DOHH2 (cell line): ENCODE results near the gene FNDC11.

Experiments used
- H3F3A ChIP-seq: fragments of 200-600 bp; sonication (generic), shearing (Covaris generic); 2 replicates; pipeline ENCODE4 v1.6.0; 2016; ENCODE audit warnings: antibody characterized with exemption, mild to moderate bottlenecking; ENCODE audit not compliant: control insufficient read depth, insufficient read depth
- H3K27ac ChIP-seq: fragments of 200-600 bp; sonication (generic); 2 replicates; pipeline ENCODE4 v1.5.1; 2014; ENCODE audit warnings: low read depth, mild to moderate bottlenecking, low read length, moderate library complexity
- H3K27me3 ChIP-seq: fragments of 200-600 bp; sonication (generic); 2 replicates; pipeline ENCODE4 v1.6.1; 2014; ENCODE audit warnings: mild to moderate bottlenecking, low read length, mixed read lengths; ENCODE audit not compliant: control insufficient read depth
- H3K36me3 ChIP-seq: fragments of 200-600 bp; sonication (generic); 2 replicates; pipeline ENCODE4 v1.6.1; 2014; ENCODE audit warnings: mild to moderate bottlenecking, low read length, moderate library complexity, mixed read lengths; ENCODE audit not compliant: control insufficient read depth
- H3K4me1 ChIP-seq: fragments of 200-600 bp; sonication (generic); 2 replicates; pipeline ENCODE4 v1.6.1; 2014; ENCODE audit warnings: mild to moderate bottlenecking, low read length, mixed read lengths; ENCODE audit not compliant: control insufficient read depth
- H3K4me2 ChIP-seq: fragments of 200-600 bp; sonication (generic); 2 replicates; pipeline ENCODE4 v1.6.0; 2014; ENCODE audit warnings: mild to moderate bottlenecking, low read length, moderate library complexity
- H3K4me3 ChIP-seq: fragments of 200-600 bp; sonication (generic); 2 replicates; pipeline ENCODE4 v1.5.1; 2014; ENCODE audit warnings: mild to moderate bottlenecking, low read length, mixed read lengths
- H3K79me2 ChIP-seq: fragments of 200-600 bp; sonication (generic); 2 replicates; pipeline ENCODE4 v1.6.1; 2014; ENCODE audit warnings: mild to moderate bottlenecking, low read length, mixed read lengths; ENCODE audit not compliant: control insufficient read depth
- H3K9me2 ChIP-seq: fragments of 200-600 bp; sonication (generic); replicated peaks from 2 replicates; pipeline ENCODE4 v1.6.1; 2014; ENCODE audit warnings: mild to moderate bottlenecking, low read length, mixed read lengths; ENCODE audit not compliant: control insufficient read depth
- H3K9me3 ChIP-seq: fragments of 200-600 bp; sonication (generic); 2 replicates; pipeline ENCODE4 v1.6.1; 2014; ENCODE audit warnings: antibody characterized with exemption, low read length, mixed read lengths; ENCODE audit not compliant: control insufficient read depth, insufficient read depth
- H4K20me1 ChIP-seq: fragments of 200-600 bp; sonication (generic); 2 replicates; pipeline ENCODE4 v1.6.0; 2014; ENCODE audit warnings: low read depth, mild to moderate bottlenecking, antibody characterized with exemption, low read length, moderate library complexity; ENCODE audit not compliant: control insufficient read depth, insufficient read depth
- EZH2phosphoT487 ChIP-seq: fragments of 200-600 bp; sonication (generic); IDR thresholded peaks from 2 replicates; pipeline ENCODE4 v1.6.1; 2017; ENCODE audit warnings: borderline replicate concordance, mild to moderate bottlenecking, antibody characterized with exemption, low read length, moderate library complexity, mixed read lengths
- TF ChIP-seq, protein P1 (sequence below): fragments of 200-600 bp; sonication (generic); IDR thresholded peaks from one replicate; pipeline ENCODE4 v1.5.1; 2014; ENCODE audit warnings: antibody characterized with exemption, mild to moderate bottlenecking, low read depth, low read length; ENCODE audit not compliant: poor library complexity, severe bottlenecking

The FNDC11 gene

DNA sequence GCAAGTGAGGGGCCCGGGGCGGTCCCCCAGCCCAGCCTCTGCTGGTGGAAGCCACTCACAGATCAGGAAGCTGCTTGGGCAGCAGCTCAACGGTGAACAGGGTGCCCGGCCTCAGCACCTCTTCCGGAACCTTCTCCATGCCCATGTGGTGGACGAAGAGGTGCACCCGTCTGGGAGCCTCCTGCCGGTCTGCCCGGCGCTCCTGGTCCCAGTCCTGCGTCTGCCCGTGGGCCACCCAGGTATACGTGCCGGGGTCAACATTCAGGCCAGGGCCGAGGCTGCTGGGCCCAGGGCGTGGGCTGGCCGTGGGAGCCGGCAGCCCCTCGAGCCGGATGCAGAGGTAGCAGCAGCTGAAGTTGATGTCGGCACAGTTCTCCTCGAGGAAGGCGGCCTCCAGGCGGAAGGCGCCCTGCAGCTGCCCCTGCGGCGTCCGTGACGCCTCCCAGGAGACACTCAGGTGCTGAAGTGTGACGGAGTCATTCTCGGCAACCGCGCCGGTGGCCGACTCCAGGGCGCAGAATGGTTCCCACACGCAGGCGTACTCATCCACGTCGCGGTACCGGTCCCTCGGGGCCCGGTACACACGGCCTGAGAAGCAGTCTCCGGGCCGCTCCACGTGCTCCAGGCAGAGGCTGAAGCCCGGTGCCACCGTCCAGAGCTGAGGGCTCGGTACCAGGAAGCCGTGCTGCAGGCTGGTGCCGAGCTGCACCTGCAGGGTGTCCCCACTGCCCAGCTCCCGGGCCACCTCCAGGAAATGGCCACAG is 8.7 kb downstream of the FNDC11 start:
- H3K9me2 ChIP-seq, result no peaks in the 10 kb centered on the region
- no peak overlapping the region for H3K27ac ChIP-seq
- H3K36me3 ChIP-seq, result no peaks in the 10 kb centered on the region
- peak overlapping the region; percentile 41 for H3K4me2 ChIP-seq
- no peaks in the 10 kb centered on the region for H3F3A ChIP-seq
- peaks cover 6% of the 10 kb centered on the region for H3K27me3 ChIP-seq
- no peaks in the 10 kb centered on the region for H3K79me2 ChIP-seq
- H3K4me3 ChIP-seq, result no peak overlapping the region
- peaks cover 14% of the 10 kb centered on the region for H3K4me1 ChIP-seq
- H3K9me3 ChIP-seq, result no peaks in the 10 kb centered on the region
- TF ChIP-seq, protein P1, sequence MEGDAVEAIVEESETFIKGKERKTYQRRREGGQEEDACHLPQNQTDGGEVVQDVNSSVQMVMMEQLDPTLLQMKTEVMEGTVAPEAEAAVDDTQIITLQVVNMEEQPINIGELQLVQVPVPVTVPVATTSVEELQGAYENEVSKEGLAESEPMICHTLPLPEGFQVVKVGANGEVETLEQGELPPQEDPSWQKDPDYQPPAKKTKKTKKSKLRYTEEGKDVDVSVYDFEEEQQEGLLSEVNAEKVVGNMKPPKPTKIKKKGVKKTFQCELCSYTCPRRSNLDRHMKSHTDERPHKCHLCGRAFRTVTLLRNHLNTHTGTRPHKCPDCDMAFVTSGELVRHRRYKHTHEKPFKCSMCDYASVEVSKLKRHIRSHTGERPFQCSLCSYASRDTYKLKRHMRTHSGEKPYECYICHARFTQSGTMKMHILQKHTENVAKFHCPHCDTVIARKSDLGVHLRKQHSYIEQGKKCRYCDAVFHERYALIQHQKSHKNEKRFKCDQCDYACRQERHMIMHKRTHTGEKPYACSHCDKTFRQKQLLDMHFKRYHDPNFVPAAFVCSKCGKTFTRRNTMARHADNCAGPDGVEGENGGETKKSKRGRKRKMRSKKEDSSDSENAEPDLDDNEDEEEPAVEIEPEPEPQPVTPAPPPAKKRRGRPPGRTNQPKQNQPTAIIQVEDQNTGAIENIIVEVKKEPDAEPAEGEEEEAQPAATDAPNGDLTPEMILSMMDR, result no peak
- no peak for TF ChIP-seq EZH2phosphoT487
- no peaks in the 10 kb centered on the region for H4K20me1 ChIP-seq

DNA sequence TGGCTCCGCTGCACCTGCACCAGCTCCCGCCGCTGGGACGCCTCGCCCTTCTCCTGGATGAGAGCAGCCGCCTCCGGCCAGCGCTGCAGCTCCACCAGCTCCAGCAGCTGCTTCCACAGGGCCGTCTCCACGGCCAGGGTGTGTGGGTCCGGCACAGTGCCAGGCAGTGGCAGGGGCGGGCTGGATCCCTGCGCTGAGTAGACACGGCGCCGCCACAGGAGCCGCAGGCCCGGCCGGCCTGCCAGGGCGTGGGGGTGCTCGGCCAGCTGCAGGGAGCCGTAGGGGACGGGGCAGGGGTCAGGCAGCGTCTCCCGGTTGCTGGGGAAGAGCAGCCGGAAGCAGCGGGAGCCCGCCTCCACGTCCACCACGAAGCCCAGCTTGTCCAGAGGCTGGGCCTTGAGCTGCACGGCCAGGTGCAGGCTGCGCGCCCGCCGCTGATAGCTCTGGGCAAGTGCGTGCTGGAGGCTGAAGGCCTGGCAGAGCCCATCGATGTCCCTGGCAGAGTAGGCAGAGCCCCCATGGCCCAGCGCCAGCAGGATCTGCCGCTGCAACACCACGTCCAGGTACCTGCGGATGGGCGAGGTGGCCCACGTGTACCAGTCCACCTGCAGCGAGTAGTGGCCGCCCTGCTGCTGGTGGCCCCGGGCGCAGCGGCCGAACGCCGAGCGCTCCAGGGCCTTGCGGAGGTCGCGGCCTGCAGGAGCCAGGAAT is 9.4 kb downstream of the FNDC11 start:
- no peaks in the 10 kb centered on the region for H3F3A ChIP-seq
- peaks cover 13% of the 10 kb centered on the region for H3K27me3 ChIP-seq
- no peaks in the 10 kb centered on the region for H3K9me2 ChIP-seq
- TF ChIP-seq, protein P1, result no peak
- H3K4me2 ChIP-seq, result peak overlapping the region; percentile 41
- H4K20me1 ChIP-seq, result peaks cover 3% of the 10 kb centered on the region; the same call in 1 of the 2 replicates
- no peak overlapping the region for H3K4me3 ChIP-seq
- H3K4me1 ChIP-seq, result peaks cover 21% of the 10 kb centered on the region
- no peaks in the 10 kb centered on the region for H3K9me3 ChIP-seq
- H3K36me3 ChIP-seq, result no peaks in the 10 kb centered on the region
- no peaks in the 10 kb centered on the region for H3K79me2 ChIP-seq
- H3K27ac ChIP-seq, result no peak overlapping the region

DNA sequence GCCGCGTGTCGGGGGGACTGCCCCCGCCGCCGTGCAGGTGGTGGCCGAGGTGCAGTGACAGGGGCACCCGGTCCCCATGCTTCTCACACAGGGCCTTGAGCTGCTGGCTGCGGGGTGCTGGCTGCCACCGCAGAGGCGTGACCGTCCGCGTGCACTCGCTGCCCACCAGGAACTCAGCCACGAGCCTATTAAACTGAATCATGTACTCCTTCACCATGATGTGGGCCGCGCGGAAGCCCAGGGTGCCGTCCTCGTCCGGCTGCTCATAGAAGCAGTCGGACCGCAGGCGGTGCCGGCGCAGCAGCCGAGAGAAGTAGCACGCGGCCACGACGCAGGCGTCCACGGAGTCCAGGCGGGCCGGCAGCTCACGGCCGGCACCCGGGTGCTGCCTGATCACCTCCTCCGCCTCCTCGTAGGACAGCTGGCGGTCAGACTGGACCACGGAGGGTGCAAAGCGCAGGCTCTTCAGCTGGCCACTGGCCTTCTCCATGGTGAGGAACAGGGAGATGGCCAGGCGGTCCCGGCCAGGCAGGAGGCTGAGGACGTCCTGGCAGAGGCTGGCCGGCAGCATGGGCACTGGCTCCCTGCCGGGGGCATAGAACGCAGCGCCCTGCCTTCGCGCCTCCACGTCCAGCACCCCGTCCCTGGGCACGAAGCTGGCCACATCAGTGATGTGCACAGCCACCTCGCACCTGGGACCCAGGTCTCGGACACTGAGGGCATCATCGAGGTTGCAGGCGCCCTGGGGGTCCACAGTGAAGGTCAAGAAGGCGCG is 10.3 kb downstream of the FNDC11 start:
- Histone ChIP-seq H4K20me1 (peaks cover 3% of the 10 kb centered on the region; the same call in 1 of the 2 replicates), H3K9me2 (no peaks in the 10 kb centered on the region), H3K79me2 (no peaks in the 10 kb centered on the region), H3K4me2 (no peak overlapping the region), H3K4me3 (no peak overlapping the region), H3F3A (no peaks in the 10 kb centered on the region), H3K27ac (no peak overlapping the region), H3K27me3 (peaks cover 22% of the 10 kb centered on the region), H3K9me3 (no peaks in the 10 kb centered on the region), H3K4me1 (peaks cover 24% of the 10 kb centered on the region), H3K36me3 (no peaks in the 10 kb centered on the region)
- no peak for TF ChIP-seq EZH2phosphoT487
- TF ChIP-seq, protein P1, result no peak
